SH-SY5Y (cell line): ENCODE results near the gene STAM.
A peak's percentile ranks its signal among the peaks of the same experiment; 100 is the strongest.

Source experiments
- GATA2 ChIP-seq: IDR thresholded peaks from 2 replicates; pipeline ENCODE4 v1.6.1; 2011; ENCODE audit warnings: mild to moderate bottlenecking, low read depth, low read length
- GATA3 ChIP-seq: IDR thresholded peaks from 2 replicates; pipeline ENCODE4 v1.6.1; 2011; ENCODE audit warnings: low read depth, mild to moderate bottlenecking, low read length, moderate library complexity

STAM gene

DNA sequence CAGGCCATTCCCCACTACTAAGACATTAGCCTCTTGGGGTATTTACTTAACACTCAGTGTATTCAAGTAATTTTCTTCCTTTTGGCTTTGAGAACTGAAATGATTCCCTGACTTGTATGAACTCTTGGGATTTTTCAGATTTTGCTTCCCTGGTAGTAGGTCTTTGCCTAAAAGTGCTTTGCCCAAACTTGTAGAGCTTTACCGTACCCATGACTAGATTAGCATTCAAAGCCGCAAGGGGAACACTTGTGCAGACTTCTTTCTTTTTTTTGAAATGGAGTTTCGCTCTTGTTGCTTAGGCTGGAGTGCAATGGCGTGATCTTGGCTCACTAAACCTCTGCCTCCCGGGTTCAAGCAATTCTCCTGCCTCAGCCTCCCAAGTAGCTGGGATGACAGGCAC, 6.1 kb upstream of the STAM start:
- no peak for TF ChIP-seq GATA2
- no peak for TF ChIP-seq GATA3

DNA sequence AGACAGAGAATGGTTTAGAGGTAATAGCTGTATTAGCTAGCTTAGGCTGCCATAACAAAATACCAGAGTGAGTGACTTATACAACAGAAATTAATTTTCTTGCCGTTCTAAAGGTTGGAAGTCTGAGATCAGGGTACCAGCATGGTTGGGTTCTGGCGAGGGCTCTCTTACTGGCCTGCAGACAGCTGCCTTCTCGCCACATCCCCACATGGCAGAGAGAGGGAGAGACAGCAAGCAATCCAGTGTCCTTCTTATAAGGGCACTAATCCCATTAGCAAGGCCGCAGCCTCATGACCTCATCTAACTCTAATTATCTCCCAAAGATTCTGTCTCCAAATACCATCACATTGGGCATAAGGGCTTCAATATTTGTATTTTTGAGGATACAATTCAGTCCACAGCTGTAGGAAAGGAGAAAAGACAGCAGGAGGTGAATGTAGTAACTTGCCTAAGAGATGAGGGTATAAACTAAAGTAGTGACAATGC, 3.6 kb upstream of the STAM start:
- TF ChIP-seq GATA2 (no peak), GATA3 (no peak)

DNA sequence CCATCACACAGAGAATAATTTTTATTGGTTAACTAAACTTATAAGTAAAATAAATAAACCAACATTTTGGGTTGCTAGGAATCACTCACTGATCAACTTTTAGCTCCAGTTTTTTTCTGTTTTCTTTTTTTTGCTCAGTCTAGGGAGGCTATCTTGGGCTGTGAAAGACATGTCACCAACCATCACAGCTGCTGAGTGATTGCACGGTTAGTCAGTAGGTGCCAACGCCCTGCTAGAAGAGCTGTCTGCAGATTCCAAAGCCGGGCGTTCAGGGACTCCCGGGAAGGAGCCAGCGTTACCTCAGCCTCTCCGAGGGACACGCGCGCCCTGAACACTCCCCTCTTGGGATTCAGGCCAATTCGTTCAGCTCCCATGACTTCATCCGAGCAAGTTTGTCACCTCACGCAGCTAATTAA, 604 bp upstream of the STAM start:
- no peak for TF ChIP-seq GATA3

DNA sequence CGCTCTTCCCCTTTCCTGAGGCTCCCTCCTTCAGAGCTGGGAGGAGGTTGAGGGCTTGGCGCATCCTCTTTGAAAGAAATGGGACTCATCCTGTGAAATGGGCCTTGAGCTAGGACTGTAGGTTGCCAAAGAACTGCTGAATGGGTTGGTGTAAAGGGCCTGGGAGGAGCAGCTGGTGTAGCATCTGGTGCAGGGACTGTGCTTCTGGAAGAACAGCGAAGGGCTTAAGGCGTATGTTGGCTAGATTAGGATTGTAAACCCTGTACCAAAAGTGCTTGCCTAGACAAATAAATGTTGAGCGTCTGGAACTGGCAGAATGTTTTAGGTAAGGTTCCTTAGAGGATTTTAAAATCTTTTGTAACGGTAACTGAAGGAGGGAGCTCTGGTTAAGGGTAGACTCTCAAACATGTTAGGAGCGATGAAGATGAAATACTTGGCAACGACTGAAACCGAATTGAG, 563 bp downstream of the STAM start:
- TF ChIP-seq GATA2 = no peak
- no peak for TF ChIP-seq GATA3

DNA sequence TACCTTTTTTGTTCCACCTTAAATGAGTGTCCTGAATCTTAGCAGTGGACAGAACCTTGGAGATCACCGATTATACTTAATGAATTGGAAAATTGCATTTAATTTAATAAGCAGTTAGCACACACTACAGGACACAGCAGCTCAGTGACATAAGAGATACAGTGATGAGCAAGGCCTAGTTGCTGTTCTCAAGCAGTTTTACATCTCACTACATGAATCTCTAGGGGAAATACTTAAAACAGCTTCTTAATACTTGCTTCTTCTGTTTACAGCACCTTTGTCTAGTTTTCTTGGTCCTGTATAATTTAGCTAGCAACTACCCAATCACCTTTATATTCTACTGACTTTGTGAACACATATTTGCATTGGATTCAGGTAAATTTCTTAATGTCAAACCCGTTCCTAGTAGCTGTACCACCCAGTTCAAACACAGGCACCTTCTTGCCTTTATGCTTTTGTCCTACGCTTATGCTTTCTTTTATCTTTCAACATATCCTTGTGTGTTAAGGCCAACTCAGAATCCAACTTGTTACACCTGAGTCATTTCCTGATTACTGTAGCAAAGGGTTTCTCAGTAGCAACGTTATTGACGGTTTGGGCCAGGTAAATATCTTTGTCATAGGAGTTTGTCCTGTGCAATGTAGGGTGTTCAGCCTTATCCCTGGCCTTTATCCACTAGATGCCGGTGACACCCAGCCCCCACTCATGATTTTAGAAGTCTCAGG, 1.8 kb downstream of the STAM start:
- no peak for TF ChIP-seq GATA2
- TF ChIP-seq GATA3 = no peak

DNA sequence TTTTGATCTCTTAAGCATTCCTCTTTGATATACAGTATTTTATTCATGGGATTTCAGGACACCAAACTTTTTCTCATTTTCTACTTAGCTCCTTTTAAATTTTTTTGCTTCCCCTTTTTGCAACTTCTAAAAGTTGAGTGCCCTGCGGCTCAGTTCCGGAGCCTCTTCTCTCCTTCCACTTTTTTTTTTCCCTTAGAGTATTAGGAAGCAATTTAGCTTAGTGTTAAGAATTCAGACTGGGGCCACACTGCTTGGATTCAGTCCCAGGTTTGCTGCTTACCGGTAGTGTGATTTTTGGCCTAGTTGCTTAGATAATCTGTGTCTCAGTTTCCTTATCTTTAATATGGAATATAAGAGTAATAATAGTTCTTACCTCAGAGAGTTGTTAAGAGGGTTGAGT, 3.4 kb downstream of the STAM start:
- TF ChIP-seq GATA2 (no peak), GATA3 (no peak)

DNA sequence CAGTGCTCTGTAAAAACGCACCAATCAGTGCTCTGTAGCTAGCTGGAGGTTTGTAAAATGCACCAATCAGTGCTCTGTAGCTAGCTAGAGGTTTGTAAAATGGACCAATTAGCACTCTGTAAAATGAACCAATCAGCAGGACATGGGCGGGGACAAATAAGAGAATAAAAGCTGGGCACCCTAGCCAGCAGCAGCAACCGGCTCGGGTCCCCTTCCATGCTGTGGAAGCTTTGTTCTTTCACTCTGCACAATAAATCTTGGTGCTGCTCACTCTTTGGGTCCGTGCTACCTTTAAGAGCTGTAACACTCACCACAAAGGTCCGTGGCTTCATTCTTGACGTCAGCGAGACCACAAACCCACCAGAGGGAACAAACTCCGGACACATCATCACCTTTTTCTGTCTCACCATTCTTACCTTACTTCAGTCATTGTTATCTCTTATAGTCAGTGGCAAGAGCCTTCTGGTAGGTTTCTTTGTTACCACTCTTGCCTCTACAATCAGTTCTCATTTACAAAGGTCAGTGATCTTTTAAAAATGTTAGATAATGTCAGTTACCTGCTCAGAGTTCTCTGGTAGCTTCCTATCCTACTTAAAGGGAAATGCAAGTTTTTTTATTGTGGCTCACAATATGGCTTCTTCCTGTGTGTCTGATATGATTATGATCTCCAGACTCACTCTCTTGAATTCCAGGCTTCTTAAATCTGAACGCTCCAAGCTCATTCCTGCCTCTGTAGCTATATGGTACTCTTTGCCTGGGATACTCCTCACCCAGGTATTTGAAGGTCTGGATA, 4.5 kb downstream of the STAM start:
- no peak for TF ChIP-seq GATA3
- TF ChIP-seq GATA2 = no peak

DNA sequence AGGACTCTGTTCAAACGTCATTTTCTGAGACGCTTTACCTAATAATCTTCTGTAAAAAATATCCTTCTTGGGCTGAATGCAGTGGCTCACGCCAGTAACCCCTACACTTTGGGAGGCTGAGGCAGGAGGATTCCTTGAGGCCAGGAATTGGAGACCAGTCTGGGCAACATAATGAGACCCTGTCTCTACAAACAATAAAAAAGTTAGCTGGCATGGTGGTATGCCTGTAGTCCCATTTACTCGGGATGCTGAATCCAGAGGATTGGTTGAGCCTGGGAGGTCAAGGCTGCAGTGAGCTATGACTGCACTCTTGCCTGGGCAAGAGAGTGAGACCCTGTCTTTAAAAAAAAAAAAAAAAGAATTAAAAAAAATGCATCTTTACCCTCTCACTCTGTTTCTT, 5.1 kb downstream of the STAM start:
- TF ChIP-seq GATA2 (no peak), GATA3 (no peak)

DNA sequence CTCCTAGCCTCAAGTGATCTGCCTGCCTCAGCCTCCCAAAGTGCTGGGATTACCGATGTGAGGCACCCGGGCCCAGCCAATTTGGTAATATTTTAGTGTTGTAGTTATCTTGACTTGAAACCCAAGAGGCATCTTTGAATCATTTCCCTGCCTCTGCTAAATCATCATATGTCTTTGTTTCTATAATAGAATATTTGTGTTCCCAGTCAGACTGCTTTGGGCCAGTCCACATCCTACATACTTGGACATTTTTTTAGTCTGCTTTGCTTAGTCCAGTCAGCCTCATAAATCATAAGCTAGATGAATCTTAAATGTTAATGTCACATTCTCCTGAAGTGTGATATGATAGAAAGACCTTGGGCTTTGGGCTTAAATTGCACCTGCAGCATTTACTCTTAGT, 5.9 kb downstream of the STAM start:
- TF ChIP-seq GATA2 (no peak), GATA3 (no peak)

DNA sequence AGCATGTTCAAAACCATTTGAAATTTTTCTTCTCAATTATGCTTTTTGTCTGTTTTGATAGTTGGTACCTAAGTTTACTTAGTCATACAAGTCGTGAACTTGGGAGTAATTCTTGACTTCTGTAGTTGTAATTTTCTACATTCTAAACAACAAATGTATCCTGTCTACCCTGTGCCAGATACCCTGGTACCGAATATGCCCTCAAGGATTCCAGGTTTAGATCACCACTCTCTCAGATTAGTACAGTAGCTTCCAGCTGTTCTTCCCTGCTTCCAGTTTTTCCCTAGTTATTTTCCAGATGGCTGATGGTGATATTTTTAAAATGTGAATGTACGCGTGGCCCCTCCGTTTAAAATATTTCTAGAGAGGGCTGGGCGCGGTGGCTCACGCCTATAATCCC, 6.5 kb downstream of the STAM start:
- TF ChIP-seq GATA2 = no peak
- TF ChIP-seq GATA3 = no peak

DNA sequence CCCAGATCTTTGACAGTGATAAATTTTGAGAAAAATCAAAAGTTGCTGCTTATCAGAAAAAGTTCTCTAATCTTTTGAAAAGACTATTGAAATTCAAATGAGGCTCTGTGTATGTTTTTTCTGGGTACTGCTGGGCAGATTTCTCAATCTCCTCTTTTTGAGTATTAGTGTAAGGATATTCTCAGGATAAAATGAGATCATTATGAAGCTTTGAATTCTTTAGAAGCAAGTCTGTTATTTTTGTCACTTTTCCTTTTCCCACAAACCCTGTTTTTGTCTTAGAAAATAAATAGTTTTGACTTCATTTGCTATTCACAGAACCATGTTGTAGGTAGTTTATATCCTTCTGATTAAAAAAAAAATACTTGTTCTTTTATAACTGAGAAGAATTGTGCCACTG, 7.9 kb downstream of the STAM start:
- no peak for TF ChIP-seq GATA3
- no peak for TF ChIP-seq GATA2

DNA sequence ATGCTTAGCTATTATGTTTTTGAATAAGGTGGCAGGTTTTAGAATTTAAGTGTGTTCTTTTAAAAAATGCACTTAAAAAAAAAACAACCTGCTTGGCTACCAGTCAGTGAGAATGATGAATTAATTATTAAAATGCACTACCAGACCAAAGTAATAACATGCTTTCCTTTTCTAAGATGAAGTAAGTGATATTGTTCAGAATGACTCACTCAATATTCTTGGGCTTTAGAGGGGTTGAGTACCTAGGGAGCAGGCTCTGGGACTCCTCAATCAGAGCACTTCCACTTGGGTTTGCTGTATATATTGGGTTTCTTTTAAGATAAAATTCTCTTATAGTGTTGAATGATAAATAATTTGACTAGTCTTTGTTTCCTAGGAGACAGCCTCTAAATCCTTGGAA, 8.6 kb downstream of the STAM start:
- no peak for TF ChIP-seq GATA2
- no peak for TF ChIP-seq GATA3

DNA sequence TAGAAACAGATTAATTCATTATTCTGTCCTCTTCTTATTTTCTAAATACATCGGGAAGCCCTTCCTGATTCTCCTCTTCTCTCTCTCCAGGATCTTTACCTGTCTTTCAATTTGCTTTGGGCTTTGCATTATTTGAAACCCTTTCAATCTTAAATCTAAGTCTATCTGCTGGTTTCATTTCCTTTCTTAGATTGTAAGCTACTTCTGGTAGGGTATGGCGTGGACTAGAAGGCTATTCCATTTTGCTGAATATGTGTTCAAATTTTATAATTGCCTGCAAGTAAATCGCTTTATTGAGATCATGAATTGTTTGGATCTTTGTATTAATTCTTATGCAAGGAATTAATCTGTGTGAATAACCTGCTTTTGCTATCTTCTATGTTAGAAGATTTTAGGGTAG, 11.1 kb downstream of the STAM start:
- TF ChIP-seq GATA2 (no peak), GATA3 (no peak)

DNA sequence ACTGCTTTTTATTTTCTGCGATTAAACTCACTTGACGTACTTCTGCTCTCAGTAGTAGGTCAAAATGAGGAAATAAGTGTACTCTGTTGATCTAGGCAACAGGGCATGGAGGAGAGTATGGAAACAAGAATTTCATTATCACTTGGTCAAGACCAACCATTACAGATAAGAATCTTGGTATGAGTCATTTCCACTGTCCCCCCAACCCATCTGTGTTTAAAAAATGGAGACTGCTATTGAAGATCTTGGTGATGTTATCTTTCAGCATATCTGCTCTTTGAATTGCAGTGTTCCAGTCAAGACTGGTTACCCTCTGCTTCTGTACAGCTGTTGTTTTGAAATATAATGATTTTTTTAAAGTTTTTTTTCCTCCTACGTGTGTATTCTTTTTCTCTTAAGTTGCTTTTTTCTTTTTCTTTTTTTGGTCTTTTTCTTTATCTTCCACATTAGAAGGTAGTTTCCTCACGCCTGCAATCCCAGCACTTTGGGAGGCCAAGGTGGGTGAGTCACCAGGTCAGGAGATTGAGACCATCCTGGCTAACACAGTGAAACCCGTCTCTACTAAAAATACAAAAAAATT, 11.7 kb downstream of the STAM start:
- TF ChIP-seq GATA3 (no peak), GATA2 (peak; percentile 35; the same call in 1 of the 2 replicates)

DNA sequence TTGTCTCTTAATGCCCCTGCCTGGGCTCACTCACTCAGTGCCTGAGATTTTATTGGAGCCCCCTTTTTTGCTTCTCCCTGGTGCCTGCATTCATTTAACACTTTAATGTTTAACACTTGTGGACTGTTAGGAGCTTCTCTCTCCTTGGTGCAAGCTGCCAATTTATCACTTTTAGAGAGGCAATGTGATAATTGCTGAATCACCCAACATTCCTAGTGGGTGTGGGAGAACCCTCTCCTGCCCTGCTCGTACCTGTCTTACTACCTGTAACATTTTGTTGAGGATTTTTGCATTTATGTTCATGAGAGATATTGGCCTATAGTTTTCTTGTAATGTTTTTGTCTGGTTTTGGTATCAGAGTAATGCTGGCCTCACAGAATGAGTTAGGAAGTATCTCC, 13.2 kb downstream of the STAM start:
- no peak for TF ChIP-seq GATA3
- no peak for TF ChIP-seq GATA2
